Measurements from ENCODE around the gene HGFAC.

HGFAC gene

DNA sequence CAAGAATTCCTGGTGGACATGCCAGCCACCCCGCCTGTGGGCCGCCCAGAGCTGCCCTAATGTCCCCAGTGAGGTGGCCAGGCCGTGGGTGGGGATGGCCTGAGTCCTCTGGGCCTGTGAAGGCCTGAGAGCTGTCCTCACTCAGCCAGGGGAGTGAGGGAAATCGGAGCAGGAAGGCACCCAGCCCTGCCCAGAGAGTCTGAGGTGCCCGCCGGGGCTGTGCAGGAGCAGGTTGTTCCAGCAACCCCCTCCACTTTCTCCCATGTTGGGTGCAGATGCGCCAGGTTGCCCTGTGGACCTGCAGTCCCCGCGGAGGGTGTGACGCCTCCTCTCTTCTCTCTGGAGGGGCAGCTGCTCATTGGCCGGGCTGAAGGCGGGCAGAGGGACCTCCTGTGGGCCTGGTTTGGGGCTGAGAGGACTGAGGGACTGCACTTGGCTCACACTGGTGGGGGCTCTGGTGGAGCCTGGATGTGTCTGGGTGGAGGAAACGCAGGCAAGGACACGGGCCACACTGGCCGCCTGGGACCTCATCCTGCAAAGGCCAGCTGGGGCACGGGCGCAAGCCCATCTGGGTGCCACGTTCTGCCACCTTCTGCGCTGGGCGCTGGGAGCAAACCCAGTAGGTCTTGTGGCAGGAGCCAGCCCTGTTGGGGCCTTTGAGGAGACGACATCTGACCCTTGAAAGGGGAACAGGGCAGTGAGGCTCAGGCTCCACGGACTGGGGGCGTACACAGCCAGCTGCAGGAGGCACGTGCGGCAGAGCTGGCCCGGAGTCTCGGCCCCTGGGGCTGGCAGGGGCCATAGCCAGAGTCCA is 35.4 kb downstream of the HGFAC start:
- no peak for DNase-seq

- no peak for DNase-seq
These were observed 36.1 kb downstream of the HGFAC start for GRCh38 chr4:3477750-3478430.

GRCh38 chr4:3478446-3479357 is 36.9 kb downstream of the HGFAC start:
- DNase-seq, result no peak

DNA sequence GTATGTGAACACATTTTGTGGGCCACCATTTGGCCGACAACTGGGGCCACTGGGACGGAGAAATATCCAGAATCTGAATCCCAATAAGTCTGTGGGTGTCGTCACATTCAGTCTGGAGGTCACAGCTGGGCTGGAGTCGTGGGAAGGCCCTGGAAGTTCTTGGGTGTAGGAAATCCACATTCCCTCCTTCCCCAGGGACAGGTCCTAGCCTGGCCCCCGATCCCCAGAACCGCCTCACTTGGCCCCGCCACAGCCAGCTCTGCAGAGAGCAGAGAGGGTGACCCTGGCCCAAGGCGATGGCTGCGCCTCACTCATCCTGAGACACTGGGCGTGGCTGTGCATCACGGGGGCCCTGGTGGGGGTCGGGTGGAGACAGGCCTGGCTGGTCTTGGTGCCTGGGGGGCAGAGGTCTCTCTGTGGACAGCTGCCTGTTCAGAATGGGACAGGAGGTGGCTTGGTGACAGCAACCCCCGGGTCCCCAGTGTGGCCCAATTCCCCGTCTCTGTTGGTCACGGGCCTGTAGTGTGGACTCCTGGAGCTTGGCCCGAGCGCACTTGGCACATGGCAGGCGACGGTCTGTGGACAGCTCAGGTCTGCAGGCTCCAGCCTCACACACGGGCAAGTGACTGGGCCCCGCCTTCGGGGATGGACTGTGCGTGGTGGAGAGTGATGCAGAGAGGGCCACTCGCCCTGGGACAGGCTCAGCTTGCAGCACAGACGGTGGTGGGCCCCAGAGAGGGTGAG is 37.8 kb downstream of the HGFAC start:
- no peak for DNase-seq

GRCh38 chr4:3480528-3481112 is 38.9 kb downstream of the HGFAC start:
- peak; percentile 96 for DNase-seq

DNA sequence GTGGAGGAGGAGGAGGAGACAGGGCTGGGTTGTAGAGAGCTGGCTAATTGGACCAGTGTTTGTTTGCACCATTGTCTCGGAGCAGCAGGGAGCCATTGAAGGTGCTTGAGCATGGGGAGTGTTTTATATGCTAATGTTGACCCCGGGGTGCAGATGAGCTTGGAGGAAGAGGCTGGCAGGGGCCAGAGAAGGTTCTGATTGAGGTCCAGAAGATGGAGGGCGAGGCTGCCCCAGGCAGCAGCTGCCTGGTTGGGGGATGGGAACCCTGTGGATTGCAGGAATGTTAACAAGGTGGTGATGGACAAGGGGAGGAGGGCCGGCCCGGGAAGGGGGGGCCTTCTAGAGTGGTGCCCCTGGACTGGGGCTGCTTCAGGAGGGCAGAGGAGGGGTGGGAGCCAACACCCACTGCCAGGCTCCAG is 39.4 kb downstream of the HGFAC start:
- no peak for DNase-seq

GRCh38 chr4:3481783-3482393 is 40.1 kb downstream of the HGFAC start:
- DNase-seq, result no peak

- no peak for DNase-seq
These were observed 40.9 kb downstream of the HGFAC start for GRCh38 chr4:3482707-3483106.

DNA sequence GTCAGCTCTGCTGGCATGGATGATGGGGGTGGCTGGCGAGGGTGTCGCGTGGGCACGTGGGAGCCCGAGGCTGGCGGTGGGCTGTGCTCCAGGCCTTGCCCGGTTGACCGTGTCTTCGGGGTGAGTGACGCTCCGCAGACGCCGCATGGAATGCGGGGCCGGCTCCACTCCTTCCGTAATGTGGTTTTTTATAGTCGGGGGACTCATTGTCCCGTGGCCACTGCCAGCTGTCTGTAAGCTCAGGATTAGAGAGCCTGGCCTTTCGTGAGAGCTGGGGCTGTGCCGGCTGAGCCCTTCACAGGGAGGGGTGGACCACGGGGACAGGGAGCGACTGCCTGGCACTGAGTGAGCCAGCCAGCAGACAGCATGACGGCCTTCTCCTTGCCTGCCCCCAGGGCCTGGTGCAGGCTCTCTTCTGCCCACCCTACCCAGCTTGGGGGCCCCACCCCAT is 41.7 kb downstream of the HGFAC start:
- no peak for DNase-seq

GRCh38 chr4:3484057-3484973 is 42.5 kb downstream of the HGFAC start:
- no peak for DNase-seq

DNA sequence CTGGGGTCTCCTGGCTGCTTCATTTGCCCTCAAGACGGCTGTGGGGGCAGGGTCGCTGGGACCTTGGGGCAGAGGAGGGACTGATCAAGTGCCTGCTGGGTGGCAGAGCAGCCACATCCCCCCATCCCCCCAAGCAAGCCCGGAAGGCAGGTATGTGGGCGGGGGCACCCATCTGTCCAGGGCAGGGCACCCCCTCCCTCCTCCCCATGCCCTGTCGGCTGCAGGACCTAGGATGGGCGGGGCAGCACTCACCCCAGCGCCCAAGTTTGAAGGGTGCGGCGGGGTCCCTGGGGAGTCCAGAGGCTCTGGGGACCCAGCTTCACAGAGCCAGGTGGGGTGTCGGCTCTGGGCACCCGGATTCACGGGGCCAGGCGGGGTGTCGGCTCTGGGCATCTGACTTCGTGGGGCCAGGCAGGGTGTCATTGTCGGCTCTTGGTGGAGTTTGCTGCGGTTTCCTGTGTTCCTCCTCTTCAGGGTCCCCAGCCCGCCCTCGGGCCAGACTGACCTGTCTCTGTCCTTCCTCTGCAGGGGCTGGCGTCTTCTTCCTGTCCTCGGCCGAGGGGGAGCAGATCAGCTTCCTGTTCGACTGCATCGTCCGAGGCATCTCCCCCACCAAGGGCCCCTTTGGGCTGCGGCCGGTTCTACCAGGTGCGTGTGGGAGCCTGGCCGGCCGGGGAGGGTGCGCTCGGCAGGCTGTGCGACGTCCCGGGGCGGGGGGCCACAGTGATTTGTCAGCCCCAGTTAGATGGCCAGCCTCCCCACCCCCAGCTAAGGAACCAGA is 43.4 kb downstream of the HGFAC start:
- DNase-seq, result no peak

- no peak for DNase-seq
These were observed 44.2 kb downstream of the HGFAC start for GRCh38 chr4:3485886-3486540.

- no peak for DNase-seq
These were observed 45.1 kb downstream of the HGFAC start for GRCh38 chr4:3486541-3487540.

GRCh38 chr4:3487861-3488260 is 46.1 kb downstream of the HGFAC start:
- no peak for DNase-seq

DNA sequence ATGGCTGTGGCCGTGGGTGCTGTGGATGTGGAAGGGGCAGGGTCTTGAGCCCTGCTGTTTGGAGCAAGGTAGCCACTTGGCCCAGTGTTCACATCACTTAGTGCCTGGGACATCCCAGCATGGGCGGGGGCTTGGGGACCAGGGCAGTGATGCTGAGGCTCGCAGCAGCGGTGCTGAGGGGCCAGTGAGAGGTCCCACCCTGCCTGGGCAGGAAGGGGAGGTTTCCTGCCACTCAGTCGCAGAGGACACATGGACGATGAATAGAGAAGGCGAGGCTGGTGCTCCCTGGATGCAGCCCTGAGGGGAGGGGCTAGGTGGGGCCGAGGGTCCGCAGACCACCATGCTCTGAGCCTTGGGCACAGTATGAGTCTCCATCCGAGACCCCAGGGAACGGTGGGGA is 47.1 kb downstream of the HGFAC start:
- DNase-seq, result no peak

- no peak for DNase-seq
These were observed 47.7 kb downstream of the HGFAC start for GRCh38 chr4:3489451-3489962.

DNA sequence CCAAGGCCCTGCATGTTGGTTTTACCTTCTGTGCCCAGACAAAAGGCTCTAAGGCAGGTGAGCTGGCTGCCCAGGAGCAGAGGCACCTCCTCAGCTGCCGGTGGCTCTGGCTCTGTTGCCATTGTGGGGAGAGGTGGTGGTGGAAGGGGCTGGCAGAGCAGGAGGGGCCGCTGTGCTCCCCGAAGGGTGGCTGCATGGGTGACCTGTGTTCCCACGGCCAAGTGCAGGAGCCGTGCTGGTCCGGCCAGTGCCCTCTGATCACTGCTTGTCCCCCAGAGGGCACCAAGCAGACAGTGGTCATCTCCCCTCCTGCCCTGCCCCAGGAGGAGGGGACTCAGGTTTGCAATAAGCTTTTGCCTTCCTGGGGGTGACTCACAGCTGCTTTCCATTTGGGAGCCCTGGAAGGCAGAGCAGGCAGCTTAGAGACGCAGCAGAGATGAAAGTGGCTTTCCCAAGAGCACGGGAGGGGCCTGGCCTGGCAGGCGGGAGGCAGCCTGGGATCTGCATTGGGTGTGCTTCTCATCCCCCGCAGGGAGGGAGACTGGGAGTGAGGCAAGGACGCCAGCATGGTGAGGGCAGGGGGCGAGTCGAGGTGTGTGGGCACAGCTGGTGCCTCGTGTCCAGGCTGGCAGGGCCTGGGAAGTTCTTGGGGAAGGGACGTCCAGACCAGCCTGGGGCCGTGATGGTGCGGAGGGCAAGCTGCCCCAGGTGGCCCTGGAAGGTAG is 50.1 kb downstream of the HGFAC start:
- DNase-seq, result no peak
